Prostate gland (tissue), 2 donors: ENCODE results near the gene NRXN2. TPM values are rescaled to one million over a fixed set of nuclear protein-coding genes. Genes with fewer than 3 reads are reported as not detected.

Source experiments
- DNase-seq: peaks from one replicate; pipeline ENCODE4 v3.0.0-alpha.2; 2019; ENCODE audit warnings: low spot score
- H3K27ac ChIP-seq, 2 donors: fragments of 200-600 bp; sonication (generic); 2 replicates each; pipeline ENCODE4 v1.5.1; 2017 to 2019
- H3K27me3 ChIP-seq: fragments of 200-600 bp; sonication (generic); replicated peaks from 2 replicates; pipeline ENCODE4 v1.5.1; 2019; ENCODE audit not compliant: insufficient read depth
- H3K36me3 ChIP-seq, 2 donors: fragments of 200-600 bp; sonication (generic); 1 replicate in 1 of 2; 2 replicates in 1 of 2; pipeline versions ENCODE4 v1.5.1 to v1.8.1; 2017 to 2019
- H3K4me1 ChIP-seq: fragments of 200-600 bp; sonication (generic); replicated peaks from 2 replicates; pipeline ENCODE4 v1.5.1; 2019
- H3K4me3 ChIP-seq, 2 donors: fragments of 200-600 bp; sonication (generic); 2 replicates each; pipeline ENCODE4 v1.5.1; 2017 to 2019
- H3K9me3 ChIP-seq: fragments of 200-600 bp; sonication (generic); 2 replicates; pipeline ENCODE4 v1.5.1; 2017
- CTCF ChIP-seq, 4 experiments: fragments of 200-600 bp in 2 of 4; fragments of 450-650 bp in 2 of 4; sonication (generic) in 2 of 4; IDR thresholded peaks; 1 replicate in 3 of 4; 2 replicates in 1 of 4; pipeline ENCODE4 v1.5.1; 2016 to 2019; ENCODE audit warnings: antibody characterized with exemption in 4 of 4, mild to moderate bottlenecking in 2 of 4, moderate library complexity in 2 of 4
- POLR2A ChIP-seq: fragments of 450-650 bp; IDR thresholded peaks from one replicate; pipeline ENCODE4 v1.6.1; 2016; ENCODE audit warnings: antibody characterized with exemption, mild to moderate bottlenecking
- POLR2AphosphoS5 ChIP-seq: sonication (generic); formaldehyde crosslinking; IDR thresholded peaks from one replicate; pipeline ENCODE4 v1.6.1; 2017; ENCODE audit warnings: antibody characterized with exemption
- WGBS: methylation state at CpG from one replicate; pipeline ENCODE4 v1.1.5; 2018; 5-methylcytosine and 5-hydroxymethylcytosine counted together
- intact Hi-C: fragments of 100-400 bp; cut with DNase I; formaldehyde crosslinking; loops from one replicate; pipeline ENCODE4 v1.14.2; 2022
- total RNA-seq, 2 donors: library from RNA; depleted of rRNA; stranded (reverse); fragments of >200 nt; gene quantifications; one replicate each; pipeline ENCODE4 v1.1.0, GENCODE V29; 2016

Gene NRXN2
- total RNA-seq, 2 donors from 2014 or later = 0.46 to 26.8 TPM

DNA sequence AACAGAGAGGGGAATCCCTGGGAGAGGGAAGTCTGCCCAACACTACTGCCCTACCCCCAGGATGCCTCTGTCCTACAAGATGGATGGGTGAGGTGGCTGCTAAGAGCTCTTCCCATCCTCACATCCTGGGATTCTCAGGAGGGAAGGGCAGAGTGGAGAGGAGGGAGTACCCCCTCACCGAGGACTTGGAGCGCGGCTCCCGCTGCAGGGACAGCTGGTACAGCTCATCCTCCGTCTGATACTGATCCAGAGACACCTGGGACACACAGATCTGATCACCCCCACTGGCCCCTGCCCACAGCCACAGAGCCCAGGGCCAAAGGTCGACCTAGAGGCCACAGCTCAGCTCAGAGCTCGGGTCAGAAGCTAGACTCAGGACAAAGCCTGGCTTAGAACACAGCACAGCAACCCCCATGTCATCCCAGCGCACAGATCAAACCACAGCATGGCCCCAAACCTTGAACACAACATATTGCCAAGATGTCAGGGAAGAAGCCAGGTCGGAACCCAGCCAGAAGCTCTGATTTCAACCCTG is 12.8 kb upstream of the NRXN2 start:
- intact Hi-C loops = no loop called here
- Histone ChIP-seq H3K4me1 (no peaks in the 10 kb centered on the region), H3K27ac (no peak overlapping the region), H3K27me3 (no peaks in the 10 kb centered on the region), H3K9me3 (no peaks in the 10 kb centered on the region), H3K36me3 (no peaks in the 10 kb centered on the region), H3K4me3 (no peak overlapping the region)
- no peak for DNase-seq
- no peak for TF ChIP-seq CTCF (IDR thresholded peaks at IDR 0.05)
- no peak for TF ChIP-seq POLR2AphosphoS5
- no peak for TF ChIP-seq POLR2A
- WGBS = 80% methylated on average over 4 of the region's 9 CpGs

DNA sequence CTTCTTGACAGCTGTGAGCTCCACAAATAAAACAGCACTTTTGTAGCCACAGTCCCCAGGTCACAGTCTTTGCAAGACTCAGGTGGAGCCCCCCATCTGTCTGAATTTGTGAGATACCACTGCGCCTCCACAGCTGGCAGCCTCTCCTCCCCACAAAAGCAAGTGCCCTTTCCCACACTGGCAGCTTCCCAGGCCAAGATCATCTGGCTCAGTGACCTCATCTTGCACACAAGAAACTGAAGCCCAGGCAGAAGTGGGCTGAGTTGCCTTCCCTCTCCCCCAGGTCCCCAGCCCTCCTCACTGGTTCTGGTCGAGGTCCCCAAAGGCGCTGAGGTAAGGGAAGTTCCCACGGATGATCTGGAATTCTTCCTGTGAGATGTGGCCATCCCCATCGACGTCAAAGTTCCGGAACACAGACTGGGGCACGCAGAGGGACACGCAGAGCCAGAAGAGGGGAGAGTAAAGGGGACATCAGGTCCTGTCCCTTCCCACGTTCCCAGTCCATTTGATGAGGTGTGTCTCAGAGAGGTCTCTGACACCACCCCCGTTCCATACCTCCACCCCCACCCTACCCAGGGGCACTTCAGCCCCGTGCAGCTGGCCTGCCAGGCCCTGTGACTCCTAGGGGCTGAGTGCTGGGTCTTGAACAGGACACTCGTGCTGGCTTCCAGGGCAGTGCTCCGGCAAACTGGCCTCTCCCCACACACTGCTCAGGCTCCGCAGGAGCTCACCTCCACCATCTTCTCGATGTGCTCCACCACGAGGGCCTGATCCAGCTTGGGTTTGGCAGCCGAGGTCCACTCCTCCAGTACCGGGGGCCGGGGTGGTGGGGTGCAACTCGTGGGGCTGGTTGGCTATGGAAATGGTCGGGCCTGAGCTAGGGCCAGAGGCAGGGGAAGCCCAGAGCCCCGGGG is 12.1 kb upstream of the NRXN2 start:
- H3K27ac ChIP-seq = no peak overlapping the region
- no peaks in the 10 kb centered on the region for H3K4me1 ChIP-seq
- TF ChIP-seq CTCF (IDR thresholded peaks at IDR 0.05) (no peak), POLR2AphosphoS5 (no peak), POLR2A (no peak)
- DNase-seq = no peak
- no peak overlapping the region for H3K4me3 ChIP-seq
- no peaks in the 10 kb centered on the region for H3K9me3 ChIP-seq
- WGBS = 75% methylated on average over 23 of the region's 23 CpGs
- intact Hi-C loops = no loop called here
- no peaks in the 10 kb centered on the region for H3K36me3 ChIP-seq
- no peaks in the 10 kb centered on the region for H3K27me3 ChIP-seq

- Histone ChIP-seq H3K4me3 (no peak overlapping the region), H3K36me3 (no peaks in the 10 kb centered on the region), H3K4me1 (no peaks in the 10 kb centered on the region), H3K9me3 (no peaks in the 10 kb centered on the region), H3K27me3 (no peaks in the 10 kb centered on the region), H3K27ac (no peak overlapping the region)
- WGBS = 90% methylated on average over 3 of the region's 3 CpGs
- intact Hi-C loops = no loop called here
- no peak for DNase-seq
- TF ChIP-seq POLR2A = no peak
- no peak for TF ChIP-seq POLR2AphosphoS5
- TF ChIP-seq CTCF (IDR thresholded peaks at IDR 0.05) = no peak
Observed at GRCh38 chr11:64731601-64732000, 8.6 kb upstream of the NRXN2 start.

DNA sequence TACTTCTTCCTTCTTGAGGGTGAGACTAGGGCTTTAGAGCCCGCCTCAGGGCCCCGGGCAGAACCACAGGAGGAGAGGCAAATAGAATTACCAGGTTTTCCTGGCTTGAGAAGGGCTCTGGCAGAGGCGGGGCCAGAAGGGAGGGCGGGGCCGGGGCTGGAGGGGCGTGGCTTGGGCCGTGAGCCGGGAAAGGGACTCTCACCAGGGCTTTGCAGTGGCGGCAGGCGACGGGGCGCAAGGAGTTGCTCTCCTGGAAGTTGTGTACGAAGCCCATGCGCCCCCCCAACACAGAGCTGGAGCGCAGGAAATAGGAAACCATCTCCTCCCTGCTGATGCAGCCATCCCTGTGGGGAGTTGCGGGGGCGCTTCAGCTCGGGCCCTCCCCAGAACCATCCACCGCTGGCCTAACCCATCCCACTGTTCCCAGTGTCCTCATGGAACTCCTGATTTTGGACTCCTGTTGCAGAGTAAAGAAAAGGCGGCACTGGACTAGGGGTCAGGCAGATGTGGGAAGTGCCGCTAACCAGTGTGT is 6.9 kb upstream of the NRXN2 start:
- H3K4me1 ChIP-seq = no peaks in the 10 kb centered on the region
- TF ChIP-seq POLR2A (no peak), CTCF (IDR thresholded peaks at IDR 0.05) (no peak), POLR2AphosphoS5 (no peak)
- no peak for DNase-seq
- intact Hi-C loops = no loop called here
- H3K4me3 ChIP-seq = no peak overlapping the region
- H3K27me3 ChIP-seq = no peaks in the 10 kb centered on the region
- H3K27ac ChIP-seq = no peak overlapping the region
- H3K36me3 ChIP-seq = no peaks in the 10 kb centered on the region
- WGBS = 25% methylated on average over 21 of the region's 21 CpGs
- no peaks in the 10 kb centered on the region for H3K9me3 ChIP-seq
